ENCODE measurements around the gene PCNA.
"Not testable (repeated sequence)": the region's sequence is repeated elsewhere in the genome, so short reads cannot be mapped to it uniquely, and the experiment has no call there.

PCNA gene

GRCh38 chr20:5076913-5077312 is 42.8 kb downstream of the PCNA start:
- H3K4me1 ChIP-seq (ENCODE audit: control insufficient read depth, insufficient read depth, low read length): peaks cover 22% of the 10 kb centered on the region
- not testable (repeated sequence) for H3K27ac ChIP-seq (ENCODE audit: low read length); H3K9ac ChIP-seq (ENCODE audit: low read length in 2 of 2); H3K27me3 ChIP-seq (ENCODE audit: control insufficient read depth in 1 of 2, insufficient read depth in 2 of 2, low read length in 2 of 2); H3K4me3 ChIP-seq (ENCODE audit: low read length in 2 of 2); H3K36me3 ChIP-seq (ENCODE audit: control insufficient read depth in 2 of 2, insufficient read depth in 2 of 2, low read length in 2 of 2); H3K9me3 ChIP-seq (ENCODE audit: control insufficient read depth in 2 of 2, low read length in 2 of 2)

GRCh38 chr20:5074232-5074674 is 45.5 kb downstream of the PCNA start:
- Histone ChIP-seq H3K9me3 (ENCODE audit: control insufficient read depth in 2 of 2, low read length in 2 of 2) (no peaks in the 10 kb centered on the region), H3K4me1 (ENCODE audit: control insufficient read depth, insufficient read depth, low read length) (peaks cover 22% of the 10 kb centered on the region), H3K9ac (ENCODE audit: low read length in 2 of 2) (no peak overlapping the region), H3K4me3 (ENCODE audit: low read length in 2 of 2) (no peak overlapping the region), H3K36me3 (ENCODE audit: control insufficient read depth in 2 of 2, insufficient read depth in 2 of 2, low read length in 2 of 2) (no peaks in the 10 kb centered on the region), H3K27ac (ENCODE audit: low read length) (no peak overlapping the region), H3K27me3 (ENCODE audit: control insufficient read depth in 1 of 2, insufficient read depth in 2 of 2, low read length in 2 of 2) (no peaks in the 10 kb centered on the region)

GRCh38 chr20:5073660-5074231 is 46.0 kb downstream of the PCNA start:
- H3K36me3 ChIP-seq (ENCODE audit: control insufficient read depth in 2 of 2, insufficient read depth in 2 of 2, low read length in 2 of 2): no peaks in the 10 kb centered on the region
- peaks cover 20% of the 10 kb centered on the region for H3K4me1 ChIP-seq (ENCODE audit: control insufficient read depth, insufficient read depth, low read length)
- H3K4me3 ChIP-seq (ENCODE audit: low read length in 2 of 2): no peak overlapping the region
- H3K27me3 ChIP-seq (ENCODE audit: control insufficient read depth in 1 of 2, insufficient read depth in 2 of 2, low read length in 2 of 2): no peaks in the 10 kb centered on the region
- no peaks in the 10 kb centered on the region for H3K9me3 ChIP-seq (ENCODE audit: control insufficient read depth in 2 of 2, low read length in 2 of 2)
- no peak overlapping the region for H3K27ac ChIP-seq (ENCODE audit: low read length)
- no peak overlapping the region for H3K9ac ChIP-seq (ENCODE audit: low read length in 2 of 2)

GRCh38 chr20:5072756-5073659 is 46.8 kb downstream of the PCNA start:
- Histone ChIP-seq H3K9me3 (ENCODE audit: control insufficient read depth in 2 of 2, low read length in 2 of 2) (no peaks in the 10 kb centered on the region), H3K4me1 (ENCODE audit: control insufficient read depth, insufficient read depth, low read length) (peaks cover 16% of the 10 kb centered on the region), H3K27me3 (ENCODE audit: control insufficient read depth in 1 of 2, insufficient read depth in 2 of 2, low read length in 2 of 2) (no peaks in the 10 kb centered on the region), H3K4me3 (ENCODE audit: low read length in 2 of 2) (no peak overlapping the region), H3K36me3 (ENCODE audit: control insufficient read depth in 2 of 2, insufficient read depth in 2 of 2, low read length in 2 of 2) (no peaks in the 10 kb centered on the region), H3K27ac (ENCODE audit: low read length) (no peak overlapping the region), H3K9ac (ENCODE audit: low read length in 2 of 2) (peak overlapping the region in 1 of 2 donors; percentile 13)

GRCh38 chr20:5071942-5072341 is 47.8 kb downstream of the PCNA start:
- peaks cover 12% of the 10 kb centered on the region for H3K4me1 ChIP-seq (ENCODE audit: control insufficient read depth, insufficient read depth, low read length)
- H3K27me3 ChIP-seq (ENCODE audit: control insufficient read depth in 1 of 2, insufficient read depth in 2 of 2, low read length in 2 of 2); H3K27ac ChIP-seq (ENCODE audit: low read length); H3K4me3 ChIP-seq (ENCODE audit: low read length in 2 of 2); H3K9me3 ChIP-seq (ENCODE audit: control insufficient read depth in 2 of 2, low read length in 2 of 2); H3K36me3 ChIP-seq (ENCODE audit: control insufficient read depth in 2 of 2, insufficient read depth in 2 of 2, low read length in 2 of 2); H3K9ac ChIP-seq (ENCODE audit: low read length in 2 of 2): not testable (repeated sequence)

GRCh38 chr20:5070570-5070969 is 49.2 kb downstream of the PCNA start:
- H3K9me3 ChIP-seq (ENCODE audit: control insufficient read depth in 2 of 2, low read length in 2 of 2): no peaks in the 10 kb centered on the region
- H3K9ac ChIP-seq (ENCODE audit: low read length in 2 of 2): no peak overlapping the region
- no peak overlapping the region for H3K27ac ChIP-seq (ENCODE audit: low read length)
- peaks cover 12% of the 10 kb centered on the region for H3K4me1 ChIP-seq (ENCODE audit: control insufficient read depth, insufficient read depth, low read length)
- no peaks in the 10 kb centered on the region for H3K36me3 ChIP-seq (ENCODE audit: control insufficient read depth in 2 of 2, insufficient read depth in 2 of 2, low read length in 2 of 2)
- no peak overlapping the region for H3K4me3 ChIP-seq (ENCODE audit: low read length in 2 of 2)
- no peaks in the 10 kb centered on the region for H3K27me3 ChIP-seq (ENCODE audit: control insufficient read depth in 1 of 2, insufficient read depth in 2 of 2, low read length in 2 of 2)

- no peaks in the 10 kb centered on the region for H3K9me3 ChIP-seq (ENCODE audit: control insufficient read depth in 2 of 2, low read length in 2 of 2)
- H3K27me3 ChIP-seq (ENCODE audit: control insufficient read depth in 1 of 2, insufficient read depth in 2 of 2, low read length in 2 of 2): no peaks in the 10 kb centered on the region
- no peak overlapping the region for H3K27ac ChIP-seq (ENCODE audit: low read length)
- H3K4me3 ChIP-seq (ENCODE audit: low read length in 2 of 2): no peak overlapping the region
- no peak overlapping the region for H3K9ac ChIP-seq (ENCODE audit: low read length in 2 of 2)
- H3K4me1 ChIP-seq (ENCODE audit: control insufficient read depth, insufficient read depth, low read length): peaks cover 12% of the 10 kb centered on the region
- no peaks in the 10 kb centered on the region for H3K36me3 ChIP-seq (ENCODE audit: control insufficient read depth in 2 of 2, insufficient read depth in 2 of 2, low read length in 2 of 2)
Observed at GRCh38 chr20:5070081-5070480, 49.7 kb downstream of the PCNA start.

- Histone ChIP-seq H3K9ac (ENCODE audit: low read length in 2 of 2) (no peak overlapping the region), H3K27me3 (ENCODE audit: control insufficient read depth in 1 of 2, insufficient read depth in 2 of 2, low read length in 2 of 2) (no peaks in the 10 kb centered on the region), H3K36me3 (ENCODE audit: control insufficient read depth in 2 of 2, insufficient read depth in 2 of 2, low read length in 2 of 2) (no peaks in the 10 kb centered on the region), H3K4me1 (ENCODE audit: control insufficient read depth, insufficient read depth, low read length) (peaks cover 12% of the 10 kb centered on the region), H3K27ac (ENCODE audit: low read length) (no peak overlapping the region), H3K4me3 (ENCODE audit: low read length in 2 of 2) (no peak overlapping the region), H3K9me3 (ENCODE audit: control insufficient read depth in 2 of 2, low read length in 2 of 2) (no peaks in the 10 kb centered on the region)
Observed at GRCh38 chr20:5069141-5069806, 50.5 kb downstream of the PCNA start.

- H3K9ac ChIP-seq (ENCODE audit: low read length in 2 of 2): no peak overlapping the region
- peaks cover 3% of the 10 kb centered on the region for H3K4me1 ChIP-seq (ENCODE audit: control insufficient read depth, insufficient read depth, low read length)
- no peaks in the 10 kb centered on the region for H3K36me3 ChIP-seq (ENCODE audit: control insufficient read depth in 2 of 2, insufficient read depth in 2 of 2, low read length in 2 of 2)
- H3K9me3 ChIP-seq (ENCODE audit: control insufficient read depth in 2 of 2, low read length in 2 of 2): no peaks in the 10 kb centered on the region
- no peaks in the 10 kb centered on the region for H3K27me3 ChIP-seq (ENCODE audit: control insufficient read depth in 1 of 2, insufficient read depth in 2 of 2, low read length in 2 of 2)
- H3K4me3 ChIP-seq (ENCODE audit: low read length in 2 of 2): no peak overlapping the region
- no peak overlapping the region for H3K27ac ChIP-seq (ENCODE audit: low read length)
Observed at GRCh38 chr20:5067877-5068645, 51.7 kb downstream of the PCNA start.

GRCh38 chr20:5065879-5066383 is 53.8 kb downstream of the PCNA start:
- no peak overlapping the region for H3K9ac ChIP-seq (ENCODE audit: low read length in 2 of 2)
- H3K4me3 ChIP-seq (ENCODE audit: low read length in 2 of 2): no peak overlapping the region
- H3K4me1 ChIP-seq (ENCODE audit: control insufficient read depth, insufficient read depth, low read length): no peaks in the 10 kb centered on the region
- H3K36me3 ChIP-seq (ENCODE audit: control insufficient read depth in 2 of 2, insufficient read depth in 2 of 2, low read length in 2 of 2): no peaks in the 10 kb centered on the region
- H3K27me3 ChIP-seq (ENCODE audit: control insufficient read depth in 1 of 2, insufficient read depth in 2 of 2, low read length in 2 of 2): no peaks in the 10 kb centered on the region
- no peaks in the 10 kb centered on the region for H3K9me3 ChIP-seq (ENCODE audit: control insufficient read depth in 2 of 2, low read length in 2 of 2)
- no peak overlapping the region for H3K27ac ChIP-seq (ENCODE audit: low read length)
